ENCODE results near the gene CASP5. TPM values are rescaled to one million over a fixed set of nuclear protein-coding genes. Genes with fewer than 3 reads are reported as not detected.

The CASP5 gene
- polyA plus RNA-seq, 1 donor from 2014 or later = not detected

- TF ChIP-seq CTCF (IDR thresholded peaks at IDR 0.05; ENCODE audit: poor library complexity, severe bottlenecking) (no peak), SMC3 (conservative IDR thresholded peaks at IDR 0.05; ENCODE audit: poor library complexity) (no peak)
Observed at GRCh38 chr11:104956528-104956927, 66.4 kb downstream of the CASP5 start (continued).

- H3K9me2 ChIP-seq (ENCODE audit: insufficient read depth, low read length) = no peaks in the 10 kb centered on the region
- no peaks in the 10 kb centered on the region for H3K36me3 ChIP-seq (ENCODE audit: insufficient read depth, low read length)
- H2AFZ ChIP-seq (ENCODE audit: low read depth, low read length) = no peak overlapping the region
- no peaks in the 10 kb centered on the region for H3F3A ChIP-seq (ENCODE audit: insufficient read depth, low read length, poor library complexity, severe bottlenecking)
- H4K20me1 ChIP-seq (ENCODE audit: insufficient read depth) = no peaks in the 10 kb centered on the region
- H3K9ac ChIP-seq (ENCODE audit: low read length) = no peak overlapping the region
- no peaks in the 10 kb centered on the region for H3K79me2 ChIP-seq (replicated peaks; ENCODE audit: insufficient read depth, low read length)
- H3K4me2 ChIP-seq (ENCODE audit: low read length) = no peak overlapping the region
- no peak overlapping the region for H3K4me3 ChIP-seq (ENCODE audit: low read length)
- TF ChIP-seq POLR2AphosphoS5 (IDR thresholded peaks at IDR 0.05) = no peak
- TF ChIP-seq REST (IDR thresholded peaks at IDR 0.05; ENCODE audit: borderline replicate concordance) = no peak
- no peak for TF ChIP-seq CTCF (IDR thresholded peaks at IDR 0.05; ENCODE audit: poor library complexity, severe bottlenecking)
- TF ChIP-seq RAD21 (conservative IDR thresholded peaks at IDR 0.05) = no peak
- no peak for TF ChIP-seq MXI1 (conservative IDR thresholded peaks at IDR 0.05; ENCODE audit: poor library complexity, severe bottlenecking)
- TF ChIP-seq TAF1 (IDR thresholded peaks at IDR 0.05; ENCODE audit: low read depth) = no peak
- no peak for TF ChIP-seq SMC3 (conservative IDR thresholded peaks at IDR 0.05; ENCODE audit: poor library complexity)
- TF ChIP-seq EP300 (conservative IDR thresholded peaks at IDR 0.05; ENCODE audit: poor library complexity, severe bottlenecking) = no peak
- TF ChIP-seq EZH2 (IDR thresholded peaks at IDR 0.05; ENCODE audit: borderline replicate concordance, insufficient read depth, low read length, poor library complexity, severe bottlenecking) = no peak
- H3K27me3 ChIP-seq (ENCODE audit: insufficient read depth, low read depth, low read length) = no peaks in the 10 kb centered on the region
- H3K27ac ChIP-seq (ENCODE audit: low read length) = no peak overlapping the region
- H3K9me3 ChIP-seq (ENCODE audit: low read length) = no peaks in the 10 kb centered on the region
Observed at GRCh38 chr11:104946907-104947306, 76.1 kb downstream of the CASP5 start.

Other genes with a start within 250 kb of the CASP5 start
- gene CASP12, start 124.7 kb downstream of the CASP5 start, polyA plus RNA-seq = not detected in 2 replicates
- gene CASP4, start 54.6 kb downstream of the CASP5 start, polyA plus RNA-seq = not detected in 2 replicates
- gene CASP1, start 12.0 kb upstream of the CASP5 start, polyA plus RNA-seq = not detected in 2 replicates
- not detected in 2 replicates for gene CARD16, start 22.2 kb upstream of the CASP5 start, polyA plus RNA-seq
- not detected in 2 replicates for gene CARD18, start 116.6 kb upstream of the CASP5 start, polyA plus RNA-seq